ENCODE measurements around the gene USP34. TPM values are rescaled to one million over a fixed set of nuclear protein-coding genes. Genes with fewer than 3 reads are reported as not detected.
A peak's percentile ranks its signal among the peaks of the same experiment; 100 is the strongest.

Gene USP34
- total and polyA plus RNA-seq, 3 experiments from 2014 or later: 24.1 to 74.1 (median 71.9) TPM

DNA sequence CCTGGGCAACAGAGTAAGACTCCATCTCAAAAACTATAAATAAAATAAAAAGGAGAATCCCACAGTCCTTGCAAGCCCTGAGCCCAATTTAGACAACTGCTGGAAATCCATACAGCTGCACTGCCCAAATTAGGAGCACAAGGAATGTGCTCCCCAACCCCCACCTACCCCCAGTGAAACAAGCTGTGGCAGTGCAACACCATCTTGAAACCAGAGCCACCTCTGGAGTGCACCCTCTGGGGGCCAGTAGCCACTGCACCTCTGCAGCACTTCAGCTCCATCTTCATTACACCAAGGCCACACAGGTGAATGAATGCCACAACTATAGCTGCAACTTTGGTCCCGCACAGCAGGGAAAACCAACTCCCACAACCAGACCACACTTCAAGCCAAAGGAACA lies 37.3 kb downstream of the USP34 start:
- Mint-ChIP-seq H3K36me3 (peaks cover 6 to 10% (median 8%) of the 10 kb centered on the region in 3 donors), H3K27me3 (no peaks in the 10 kb centered on the region), H3K27ac (peak overlapping the region in 5 of 8 donors; percentile 5 to 87 (median 47)), H3K4me3 (peak overlapping the region in 2 of 7 donors; percentile 5 to 42), H3K9me3 (peaks cover 4 to 15% (median 9%) of the 10 kb centered on the region in 5 donors), H3K4me1 (peaks cover 53 to 71% (median 71%) of the 10 kb centered on the region in 3 donors)
- POLR2A ChIA-PET: no interaction called here
- no peaks in the 10 kb centered on the region for H3K9me3 ChIP-seq (ENCODE audit: low read length)
- H3K27ac ChIP-seq (ENCODE audit: low read depth, low read length): no peak overlapping the region
- no peak overlapping the region for H3K4me3 ChIP-seq (ENCODE audit: low read length)
- H3K27me3 ChIP-seq (ENCODE audit: insufficient read depth, low read length, poor library complexity, severe bottlenecking): no peaks in the 10 kb centered on the region
- CTCF ChIA-PET: interaction anchor here (1.3 kb wide), 1 partner anchor 14 kb away, joined by 3 read pairs; no protein-coding TSS in a partner anchor
- no peak for DNase-seq
- H3K4me1 ChIP-seq (ENCODE audit: insufficient read depth, low read length): peaks cover 33% of the 10 kb centered on the region
- no peaks in the 10 kb centered on the region for H3K36me3 ChIP-seq (ENCODE audit: insufficient read depth, low read length)

DNA sequence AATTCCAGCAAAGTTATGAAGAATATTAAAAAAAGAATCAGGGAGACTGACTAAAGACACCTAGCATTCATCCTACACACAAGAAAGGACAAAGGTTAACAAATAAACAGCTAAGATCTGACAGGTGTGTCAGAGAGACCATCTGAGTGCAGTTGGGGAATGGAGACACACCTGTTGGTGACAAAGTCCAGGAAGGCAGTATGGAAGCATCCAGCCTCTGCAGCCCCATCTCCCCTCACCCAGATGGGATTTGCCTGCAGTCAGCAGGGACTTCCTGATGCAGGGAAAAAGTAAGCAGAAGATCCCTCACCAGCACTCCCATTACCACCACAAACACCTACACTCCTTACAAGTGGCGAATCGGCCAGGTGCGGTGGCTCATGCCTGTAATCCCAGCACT lies 37.9 kb downstream of the USP34 start:
- peak overlapping the region in 7 of 8 donors; percentile 21 to 57 (median 49) for H3K27ac Mint-ChIP-seq

DNA sequence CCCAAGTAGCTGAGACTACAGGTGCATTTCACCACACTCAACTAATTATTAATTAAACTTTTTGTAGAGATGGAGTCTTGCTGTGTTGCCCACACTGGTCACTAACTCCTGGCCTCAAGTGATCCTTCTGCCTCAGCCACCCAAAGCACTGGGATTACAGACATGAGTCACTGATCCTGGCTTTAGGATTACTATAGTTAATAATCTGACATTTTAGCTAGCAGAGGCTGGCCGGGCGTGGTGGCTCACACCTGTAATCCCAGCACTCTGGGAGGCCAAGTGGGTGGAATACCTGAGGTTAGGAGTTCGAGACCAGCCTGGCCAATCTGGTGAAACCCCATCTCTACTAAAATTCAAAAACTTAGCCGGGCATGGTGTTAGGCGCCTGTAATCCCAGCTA lies 39.5 kb downstream of the USP34 start:
- Histone ChIP-seq H3K4me3 (ENCODE audit: low read length) (no peak overlapping the region), H3K27ac (ENCODE audit: low read depth, low read length) (no peak overlapping the region), H3K9me3 (ENCODE audit: low read length) (no peaks in the 10 kb centered on the region), H3K4me1 (ENCODE audit: insufficient read depth, low read length) (peaks cover 31% of the 10 kb centered on the region), H3K27me3 (ENCODE audit: insufficient read depth, low read length, poor library complexity, severe bottlenecking) (no peaks in the 10 kb centered on the region), H3K36me3 (ENCODE audit: insufficient read depth, low read length) (no peaks in the 10 kb centered on the region)
- ChIA-PET CTCF (no interaction called here), POLR2A (interaction anchor here (0.6 kb wide), 1 partner anchor 148 kb away, joined by 4 read pairs; no protein-coding TSS in a partner anchor)
- Mint-ChIP-seq H3K36me3 (peaks cover 0 to 1% (median 0%) of the 10 kb centered on the region in 3 donors), H3K27me3 (no peaks in the 10 kb centered on the region), H3K9me3 (peaks cover 0 to 2% (median 0%) of the 10 kb centered on the region in 5 donors), H3K4me1 (peaks cover 53 to 73% (median 72%) of the 10 kb centered on the region in 3 donors), H3K27ac (peak overlapping the region in 4 of 8 donors; percentile 25 to 84 (median 54)), H3K4me3 (no peak overlapping the region)
- DNase-seq: no peak

More for the DNA sequence above, 37.9 kb downstream of the USP34 start:
- Mint-ChIP-seq H3K4me3 (peak overlapping the region in 1 of 7 donors; percentile 8), H3K36me3 (peaks cover 5 to 9% (median 6%) of the 10 kb centered on the region in 3 donors), H3K9me3 (peaks cover 3 to 14% (median 8%) of the 10 kb centered on the region in 5 donors), H3K27me3 (no peaks in the 10 kb centered on the region), H3K4me1 (peaks cover 52 to 72% (median 72%) of the 10 kb centered on the region in 3 donors)
- Histone ChIP-seq H3K9me3 (ENCODE audit: low read length) (no peaks in the 10 kb centered on the region), H3K36me3 (ENCODE audit: insufficient read depth, low read length) (no peaks in the 10 kb centered on the region), H3K27me3 (ENCODE audit: insufficient read depth, low read length, poor library complexity, severe bottlenecking) (no peaks in the 10 kb centered on the region), H3K27ac (ENCODE audit: low read depth, low read length) (no peak overlapping the region), H3K4me3 (ENCODE audit: low read length) (no peak overlapping the region), H3K4me1 (ENCODE audit: insufficient read depth, low read length) (peaks cover 33% of the 10 kb centered on the region)
- ChIA-PET CTCF (interaction anchor here (0.7 to 1.3 kb wide), 2 partner anchors 13 to 21 kb away, joined by 3 read pairs; no protein-coding TSS in a partner anchor), POLR2A (no interaction called here)
- DNase-seq: no peak

DNA sequence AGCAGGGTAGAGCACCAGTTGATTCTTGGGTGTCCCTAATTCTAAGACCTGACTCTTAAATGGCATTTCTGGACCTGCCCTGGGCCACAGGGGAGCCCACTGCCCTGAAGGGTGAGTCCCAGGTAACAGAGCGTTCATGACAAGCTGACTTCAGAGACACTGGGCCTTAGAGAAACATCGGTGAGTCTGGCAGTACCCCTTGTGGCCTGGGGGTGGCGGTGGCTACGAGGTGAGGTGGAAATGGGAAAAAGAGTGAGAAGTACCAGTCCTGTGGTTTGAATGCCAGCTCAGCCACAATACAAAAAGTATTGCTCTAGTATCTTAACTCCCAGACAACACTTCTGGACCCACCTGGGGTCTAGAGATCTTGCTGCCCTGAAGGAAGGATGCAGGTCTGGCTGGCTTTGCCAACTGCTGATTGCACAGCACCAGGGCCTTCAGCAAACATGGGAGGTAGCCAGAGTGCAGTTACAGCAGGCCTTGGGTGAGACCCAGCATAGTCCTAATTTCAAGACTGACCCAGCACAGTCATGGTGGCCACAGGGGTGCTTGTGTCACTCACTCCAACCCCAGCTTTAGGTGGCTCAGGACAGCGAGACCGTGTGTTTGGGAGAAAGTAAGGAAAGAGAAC lies 44.5 kb downstream of the USP34 start:
- ChIA-PET CTCF (interaction anchor here (0.6 to 1.9 kb wide), 23 partner anchors 10 to 234 kb away, joined by 3 to 9 read pairs (median 4); partner anchors contain the start of gene XPO1), POLR2A (interaction anchor here (0.6 to 2.6 kb wide), 3 partner anchors 15 to 112 kb away, joined by 4 to 9 read pairs (median 4); partner anchors contain the start of gene XPO1)
- no peak overlapping the region for H3K27ac ChIP-seq (ENCODE audit: low read depth, low read length)
- peaks cover 50% of the 10 kb centered on the region for H3K4me1 ChIP-seq (ENCODE audit: insufficient read depth, low read length)
- H3K27me3 ChIP-seq (ENCODE audit: insufficient read depth, low read length, poor library complexity, severe bottlenecking): no peaks in the 10 kb centered on the region
- no peaks in the 10 kb centered on the region for H3K9me3 ChIP-seq (ENCODE audit: low read length)
- H3K27me3 Mint-ChIP-seq: no peaks in the 10 kb centered on the region
- no peak overlapping the region for H3K4me3 ChIP-seq (ENCODE audit: low read length)
- H3K4me1 Mint-ChIP-seq: peaks cover 55 to 83% (median 80%) of the 10 kb centered on the region in 3 donors
- no peaks in the 10 kb centered on the region for H3K36me3 ChIP-seq (ENCODE audit: insufficient read depth, low read length)
- DNase-seq: peak; percentile 56 to 80 (median 63)
- peaks cover 0 to 3% (median 0%) of the 10 kb centered on the region in 3 donors for H3K36me3 Mint-ChIP-seq
- peak overlapping the region; percentile 82 to 97 (median 94) for H3K27ac Mint-ChIP-seq
- no peaks in the 10 kb centered on the region for H3K9me3 Mint-ChIP-seq
- peak overlapping the region; percentile 0 to 49 (median 4) for H3K4me3 Mint-ChIP-seq

DNA sequence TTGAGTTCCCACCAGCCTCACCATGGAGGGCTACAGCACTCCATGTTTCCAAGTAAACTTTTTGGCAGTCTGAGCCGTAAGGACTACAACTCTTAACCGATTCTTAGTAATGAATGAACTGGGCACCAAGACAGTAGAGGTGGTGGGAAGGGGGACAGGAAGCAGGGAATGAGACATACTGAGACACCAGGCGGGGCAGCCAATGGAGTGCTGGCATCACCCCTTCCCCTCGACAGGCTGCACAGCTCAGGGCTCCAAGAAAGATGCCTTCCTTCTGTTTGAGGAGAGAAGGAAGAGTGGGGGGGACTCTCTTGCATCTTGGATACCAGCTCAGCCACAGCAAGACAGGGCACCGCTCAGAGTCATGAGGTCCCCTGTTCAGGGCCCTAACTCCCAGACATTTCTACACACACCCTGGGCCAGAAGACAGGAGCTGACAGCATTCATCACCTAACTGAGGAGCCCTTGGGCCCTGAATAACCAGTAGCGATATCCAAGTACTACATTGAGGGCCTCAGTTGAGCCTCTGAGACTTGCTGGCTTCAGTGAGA lies 45.2 kb downstream of the USP34 start:
- Histone ChIP-seq H3K4me1 (ENCODE audit: insufficient read depth, low read length) (peaks cover 57% of the 10 kb centered on the region), H3K36me3 (ENCODE audit: insufficient read depth, low read length) (no peaks in the 10 kb centered on the region), H3K9me3 (ENCODE audit: low read length) (no peaks in the 10 kb centered on the region), H3K27me3 (ENCODE audit: insufficient read depth, low read length, poor library complexity, severe bottlenecking) (no peaks in the 10 kb centered on the region), H3K4me3 (ENCODE audit: low read length) (no peak overlapping the region), H3K27ac (ENCODE audit: low read depth, low read length) (no peak overlapping the region)
- peak in 1 of 5 donors; percentile 13 for DNase-seq
- ChIA-PET CTCF (interaction anchor here (0.6 to 1.9 kb wide), 20 partner anchors 9 to 235 kb away, joined by 3 to 9 read pairs (median 4); partner anchors contain the start of gene XPO1), POLR2A (interaction anchor here (1.2 to 2.6 kb wide), 2 partner anchors 44 to 112 kb away, joined by 4 to 9 read pairs; partner anchors contain the start of gene XPO1)
- peaks cover 0 to 5% (median 0%) of the 10 kb centered on the region in 3 donors for H3K36me3 Mint-ChIP-seq
- peak overlapping the region in 3 of 7 donors; percentile 16 to 66 (median 49) for H3K4me3 Mint-ChIP-seq
- H3K9me3 Mint-ChIP-seq: no peaks in the 10 kb centered on the region
- H3K27me3 Mint-ChIP-seq: no peaks in the 10 kb centered on the region
- H3K4me1 Mint-ChIP-seq: peaks cover 58 to 86% (median 80%) of the 10 kb centered on the region in 3 donors
- peak overlapping the region; percentile 86 to 99 (median 94) for H3K27ac Mint-ChIP-seq

DNA sequence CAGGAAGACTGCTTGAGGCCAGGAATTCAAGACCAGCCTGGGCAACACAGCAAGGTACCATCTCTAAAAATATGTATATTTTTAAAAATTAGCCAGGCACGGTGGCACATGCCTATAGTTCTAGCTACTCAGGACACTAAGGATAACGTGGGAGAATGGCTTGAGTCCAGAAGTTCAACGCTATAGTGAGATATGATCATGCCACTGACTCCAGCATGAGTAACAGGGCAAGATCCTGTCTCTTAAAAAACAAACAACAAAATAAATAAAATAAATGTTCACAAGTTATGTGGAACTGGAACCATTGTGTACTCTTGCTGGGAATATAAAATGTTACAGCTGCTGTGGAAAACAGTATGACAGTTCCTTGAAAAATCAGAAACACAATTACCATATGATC lies 47.2 kb downstream of the USP34 start:
- Mint-ChIP-seq H3K27me3 (no peaks in the 10 kb centered on the region), H3K36me3 (peaks cover 0 to 12% (median 0%) of the 10 kb centered on the region in 3 donors), H3K27ac (peak overlapping the region in 2 of 8 donors; percentile 34 to 40), H3K9me3 (no peaks in the 10 kb centered on the region), H3K4me1 (peaks cover 70 to 91% (median 88%) of the 10 kb centered on the region in 3 donors), H3K4me3 (no peak overlapping the region)
- ChIA-PET CTCF (no interaction called here), POLR2A (no interaction called here)
- H3K9me3 ChIP-seq (ENCODE audit: low read length): no peaks in the 10 kb centered on the region
- no peaks in the 10 kb centered on the region for H3K27me3 ChIP-seq (ENCODE audit: insufficient read depth, low read length, poor library complexity, severe bottlenecking)
- no peak for DNase-seq
- no peak overlapping the region for H3K4me3 ChIP-seq (ENCODE audit: low read length)
- H3K27ac ChIP-seq (ENCODE audit: low read depth, low read length): no peak overlapping the region
- H3K4me1 ChIP-seq (ENCODE audit: insufficient read depth, low read length): peaks cover 70% of the 10 kb centered on the region
- no peaks in the 10 kb centered on the region for H3K36me3 ChIP-seq (ENCODE audit: insufficient read depth, low read length)

DNA sequence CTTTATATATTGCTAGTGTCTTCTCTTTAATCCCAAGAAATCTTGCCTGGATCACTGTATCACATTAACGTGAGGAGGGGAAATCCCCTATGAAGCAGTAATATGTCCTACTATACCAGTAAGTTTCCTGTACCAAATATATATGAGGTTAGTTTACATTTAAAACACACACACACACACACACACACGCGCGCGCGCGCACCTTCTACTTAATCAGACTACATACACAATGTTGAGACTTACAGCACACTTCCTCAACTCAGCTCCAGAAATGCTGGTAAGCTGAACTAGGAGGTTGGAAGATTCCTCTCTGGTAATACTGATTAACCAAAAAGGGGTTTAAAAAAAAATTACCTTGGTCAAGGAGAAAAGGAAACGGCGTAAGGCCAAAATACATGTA lies 49.3 kb downstream of the USP34 start:
- ChIA-PET CTCF (interaction anchor here (1.4 kb wide), 1 partner anchor 15 kb away, joined by 3 read pairs; no protein-coding TSS in a partner anchor), POLR2A (no interaction called here)
- Histone ChIP-seq H3K36me3 (ENCODE audit: insufficient read depth, low read length) (no peaks in the 10 kb centered on the region), H3K9me3 (ENCODE audit: low read length) (no peaks in the 10 kb centered on the region), H3K27ac (ENCODE audit: low read depth, low read length) (no peak overlapping the region), H3K4me3 (ENCODE audit: low read length) (no peak overlapping the region), H3K27me3 (ENCODE audit: insufficient read depth, low read length, poor library complexity, severe bottlenecking) (no peaks in the 10 kb centered on the region), H3K4me1 (ENCODE audit: insufficient read depth, low read length) (peaks cover 69% of the 10 kb centered on the region)
- Mint-ChIP-seq H3K36me3 (peaks cover 0 to 21% (median 0%) of the 10 kb centered on the region in 3 donors), H3K4me3 (peak overlapping the region in 1 of 7 donors; percentile 11), H3K4me1 (peaks cover 60 to 83% (median 76%) of the 10 kb centered on the region in 3 donors), H3K27ac (peak overlapping the region in 6 of 8 donors; percentile 18 to 76 (median 62)), H3K9me3 (no peaks in the 10 kb centered on the region), H3K27me3 (no peaks in the 10 kb centered on the region)
- DNase-seq: peak in 1 of 5 donors; percentile 7

Data from CD8-positive, alpha-beta memory T cell (primary cell).